ENCODE results near the gene RAD17. TPM values are rescaled to one million over a fixed set of nuclear protein-coding genes. Genes with fewer than 3 reads are reported as not detected.
A peak's percentile ranks its signal among the peaks of the same experiment; 100 is the strongest.
"Not testable (repeated sequence)": the region's sequence is repeated elsewhere in the genome, so short reads cannot be mapped to it uniquely, and the experiment has no call there.

RAD17 gene
- total and polyA plus RNA-seq, 4 donors, result 6.0 to 14.5 (median 11.8) TPM

- Histone ChIP-seq H3K9ac (ENCODE audit: low read depth in 1 of 2, low read length in 2 of 2) (peak overlapping the region; percentile 34 to 45), H3K36me3 (ENCODE audit: control insufficient read depth in 4 of 4, insufficient read depth in 3 of 4, low read depth in 1 of 4, low read length in 3 of 4) (peaks cover 2 to 22% (median 12%) of the 10 kb centered on the region in 4 donors), H3K4me3 (ENCODE audit: low read depth in 1 of 3, low read length in 3 of 3) (peak overlapping the region; percentile 78 to 95 (median 82)), H3K4me1 (ENCODE audit: control insufficient read depth in 4 of 4, insufficient read depth in 4 of 4, low read length in 3 of 4) (peaks cover 0 to 22% (median 17%) of the 10 kb centered on the region in 4 donors)
- WGBS, result 1% methylated on average over 16 of the region's 16 CpGs
- H3K27ac ChIP-seq (ENCODE audit: low read depth in 1 of 2, low read length in 2 of 2); DNase-seq (ENCODE audit: low spot score); H3K9me3 ChIP-seq (ENCODE audit: control insufficient read depth in 4 of 4, low read length in 3 of 4); H3K27me3 ChIP-seq (ENCODE audit: control insufficient read depth in 4 of 4, insufficient read depth in 4 of 4, low read length in 3 of 4): not testable (repeated sequence)
- peak in 1 of 2 donors; percentile 14 for TF ChIP-seq RXRA (IDR thresholded peaks at IDR 0.05)
Observed at GRCh38 chr5:69370335-69370734, 717 bp downstream of the RAD17 start.

GRCh38 chr5:69372394-69372793 lies 2.8 kb downstream of the RAD17 start:
- Histone ChIP-seq H3K4me3 (ENCODE audit: low read depth in 1 of 3, low read length in 3 of 3) (no peak overlapping the region), H3K9me3 (ENCODE audit: control insufficient read depth in 4 of 4, low read length in 3 of 4) (no peaks in the 10 kb centered on the region), H3K27me3 (ENCODE audit: control insufficient read depth in 4 of 4, insufficient read depth in 4 of 4, low read length in 3 of 4) (no peaks in the 10 kb centered on the region), H3K36me3 (ENCODE audit: control insufficient read depth in 4 of 4, insufficient read depth in 3 of 4, low read depth in 1 of 4, low read length in 3 of 4) (peaks cover 0 to 13% (median 7%) of the 10 kb centered on the region in 4 donors), H3K4me1 (ENCODE audit: control insufficient read depth in 4 of 4, insufficient read depth in 4 of 4, low read length in 3 of 4) (peaks cover 0 to 22% (median 17%) of the 10 kb centered on the region in 4 donors), H3K9ac (ENCODE audit: low read depth in 1 of 2, low read length in 2 of 2) (no peak overlapping the region), H3K27ac (ENCODE audit: low read depth in 1 of 2, low read length in 2 of 2) (no peak overlapping the region)
- no peak for TF ChIP-seq MAX (IDR thresholded peaks at IDR 0.05)
- no peak for TF ChIP-seq CTCF (IDR thresholded peaks at IDR 0.05; ENCODE audit: low read depth, low read length, missing input control)
- no peak for TF ChIP-seq ZBTB33 (IDR thresholded peaks at IDR 0.05)
- TF ChIP-seq HNF4A (conservative IDR thresholded peaks at IDR 0.05), result no peak
- no peak for TF ChIP-seq FOXA1 (IDR thresholded peaks at IDR 0.05)
- TF ChIP-seq TAF1 (conservative IDR thresholded peaks at IDR 0.05), result no peak
- no peak for TF ChIP-seq GABPA (IDR thresholded peaks at IDR 0.05 in 1 of 2, conservative IDR thresholded peaks at IDR 0.05 in 1 of 2)
- no peak for DNase-seq (ENCODE audit: low spot score)
- 97% methylated on average over 5 of the region's 5 CpGs for WGBS

- WGBS, result 94% methylated on average over 4 of the region's 4 CpGs
- Histone ChIP-seq H3K9me3 (ENCODE audit: control insufficient read depth in 4 of 4, low read length in 3 of 4) (no peaks in the 10 kb centered on the region), H3K36me3 (ENCODE audit: control insufficient read depth in 4 of 4, insufficient read depth in 3 of 4, low read depth in 1 of 4, low read length in 3 of 4) (peaks cover 1 to 13% (median 9%) of the 10 kb centered on the region in 4 donors), H3K4me3 (ENCODE audit: low read depth in 1 of 3, low read length in 3 of 3) (no peak overlapping the region), H3K9ac (ENCODE audit: low read depth in 1 of 2, low read length in 2 of 2) (no peak overlapping the region), H3K4me1 (ENCODE audit: control insufficient read depth in 4 of 4, insufficient read depth in 4 of 4, low read length in 3 of 4) (peaks cover 0 to 11% (median 6%) of the 10 kb centered on the region in 4 donors), H3K27ac (ENCODE audit: low read depth in 1 of 2, low read length in 2 of 2) (no peak overlapping the region), H3K27me3 (ENCODE audit: control insufficient read depth in 4 of 4, insufficient read depth in 4 of 4, low read length in 3 of 4) (no peaks in the 10 kb centered on the region)
- DNase-seq (ENCODE audit: low spot score), result no peak
- TF ChIP-seq FOXA2 (IDR thresholded peaks at IDR 0.05) (no peak), RAD21 (IDR thresholded peaks at IDR 0.05) (no peak), JUND (IDR thresholded peaks at IDR 0.05) (no peak), EGR1 (IDR thresholded peaks at IDR 0.05; ENCODE audit: low read depth in 2 of 2) (no peak), SP1 (IDR thresholded peaks at IDR 0.05) (no peak), ZBTB33 (IDR thresholded peaks at IDR 0.05) (no peak), TAF1 (conservative IDR thresholded peaks at IDR 0.05) (no peak), HNF4G (IDR thresholded peaks at IDR 0.05) (no peak), NR2F2 (IDR thresholded peaks at IDR 0.05) (no peak), HNF4A (conservative IDR thresholded peaks at IDR 0.05) (no peak), CTCF (IDR thresholded peaks at IDR 0.05; ENCODE audit: low read depth, low read length, missing input control) (no peak), YY1 (IDR thresholded peaks at IDR 0.05) (no peak)
Observed at GRCh38 chr5:69374911-69375446, 5.4 kb downstream of the RAD17 start.
